ENCODE data around the gene HRNR.

DNA sequence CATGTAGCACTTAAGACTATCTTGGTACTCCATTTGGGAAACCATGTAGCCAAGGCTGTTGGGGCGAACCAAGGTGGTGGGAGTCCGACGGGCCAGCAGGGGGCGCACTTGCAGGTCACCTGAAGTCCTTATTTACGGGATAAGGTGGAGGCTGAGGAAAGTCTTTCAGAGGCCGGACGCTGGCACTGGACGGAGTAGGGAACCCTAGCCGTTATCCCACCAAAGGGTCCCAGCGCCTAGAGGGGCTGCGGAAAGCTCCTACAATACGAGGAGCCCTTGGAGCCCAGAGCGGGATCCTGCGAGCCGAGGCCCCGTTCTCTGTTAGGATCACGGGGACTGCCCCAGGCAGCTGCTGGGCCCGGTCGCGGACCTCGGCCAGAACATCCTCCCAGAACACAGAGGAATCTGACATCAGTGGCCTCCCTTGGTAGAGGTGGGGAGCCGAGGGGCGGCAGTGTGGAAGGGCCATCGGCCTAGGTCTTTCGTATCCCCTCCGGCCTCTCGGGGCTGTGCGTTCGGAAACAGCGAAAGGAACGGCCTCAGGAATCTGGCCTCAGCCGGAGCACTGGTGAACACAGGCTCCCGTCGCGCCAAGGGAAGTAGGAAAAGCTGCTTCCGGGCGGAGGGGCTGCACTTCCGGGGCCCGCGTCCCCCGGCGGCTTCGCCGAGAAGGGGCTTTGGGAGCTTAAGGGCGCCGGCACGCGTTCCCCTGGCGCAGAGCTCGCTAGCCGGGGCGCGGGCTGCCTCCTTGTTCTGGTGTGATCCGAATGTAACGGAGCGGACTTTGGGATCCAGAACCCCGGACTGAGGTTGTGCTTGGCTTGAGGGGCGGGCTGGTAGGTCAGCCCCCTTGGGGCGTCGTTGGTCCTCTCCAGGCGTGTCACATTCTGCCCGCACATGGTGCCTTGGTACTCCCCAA, 35.1 kb downstream of the HRNR start:
- no peak for TF ChIP-seq POLR2A (IDR thresholded peaks at IDR 0.05)
- TF ChIP-seq POLR2AphosphoS5 (IDR thresholded peaks at IDR 0.05), result no peak
- TF ChIP-seq, protein P1, sequence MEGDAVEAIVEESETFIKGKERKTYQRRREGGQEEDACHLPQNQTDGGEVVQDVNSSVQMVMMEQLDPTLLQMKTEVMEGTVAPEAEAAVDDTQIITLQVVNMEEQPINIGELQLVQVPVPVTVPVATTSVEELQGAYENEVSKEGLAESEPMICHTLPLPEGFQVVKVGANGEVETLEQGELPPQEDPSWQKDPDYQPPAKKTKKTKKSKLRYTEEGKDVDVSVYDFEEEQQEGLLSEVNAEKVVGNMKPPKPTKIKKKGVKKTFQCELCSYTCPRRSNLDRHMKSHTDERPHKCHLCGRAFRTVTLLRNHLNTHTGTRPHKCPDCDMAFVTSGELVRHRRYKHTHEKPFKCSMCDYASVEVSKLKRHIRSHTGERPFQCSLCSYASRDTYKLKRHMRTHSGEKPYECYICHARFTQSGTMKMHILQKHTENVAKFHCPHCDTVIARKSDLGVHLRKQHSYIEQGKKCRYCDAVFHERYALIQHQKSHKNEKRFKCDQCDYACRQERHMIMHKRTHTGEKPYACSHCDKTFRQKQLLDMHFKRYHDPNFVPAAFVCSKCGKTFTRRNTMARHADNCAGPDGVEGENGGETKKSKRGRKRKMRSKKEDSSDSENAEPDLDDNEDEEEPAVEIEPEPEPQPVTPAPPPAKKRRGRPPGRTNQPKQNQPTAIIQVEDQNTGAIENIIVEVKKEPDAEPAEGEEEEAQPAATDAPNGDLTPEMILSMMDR (IDR thresholded peaks at IDR 0.05), result peak; percentile 77 to 88 (median 79)
- TF ChIP-seq EP300 (IDR thresholded peaks at IDR 0.05; ENCODE audit: low read depth), result no peak

Measured in transverse colon (tissue), 4 donors.